Measurements from ENCODE around the gene TARBP1. TPM values are rescaled to one million over a fixed set of nuclear protein-coding genes. Genes with fewer than 3 reads are reported as not detected.

Gene TARBP1
- total and polyA plus RNA-seq, 4 donors = 11.2 to 48.7 (median 29.9) TPM

DNA sequence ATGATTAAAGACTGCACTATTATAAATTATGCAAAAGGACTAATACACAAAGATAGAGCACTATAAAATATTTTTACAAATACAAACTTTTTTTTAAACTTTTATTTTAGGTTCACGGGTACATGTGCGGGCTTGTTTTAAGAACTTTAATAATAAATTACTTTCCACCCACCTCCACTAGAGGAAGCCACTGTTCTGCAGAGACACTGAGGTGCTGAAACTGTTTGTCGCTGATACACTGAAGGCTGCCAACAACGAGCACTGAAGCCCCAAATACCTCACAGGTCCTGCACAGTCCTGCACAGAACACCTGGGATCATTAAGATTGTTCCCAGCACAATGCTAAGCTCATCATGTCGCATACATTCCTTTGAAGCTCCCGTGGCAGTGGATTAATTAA is 85.8 kb downstream of the TARBP1 start:
- no peaks in the 10 kb centered on the region for H3K4me1 ChIP-seq (ENCODE audit: control insufficient read depth in 5 of 5, insufficient read depth in 5 of 5, low read length in 5 of 5)
- ATAC-seq (ENCODE audit: insufficient read depth, low FRiP score) (no peak), DNase-seq (no peak)
- H3K4me3 ChIP-seq = no peak overlapping the region
- TF ChIP-seq, protein P1, sequence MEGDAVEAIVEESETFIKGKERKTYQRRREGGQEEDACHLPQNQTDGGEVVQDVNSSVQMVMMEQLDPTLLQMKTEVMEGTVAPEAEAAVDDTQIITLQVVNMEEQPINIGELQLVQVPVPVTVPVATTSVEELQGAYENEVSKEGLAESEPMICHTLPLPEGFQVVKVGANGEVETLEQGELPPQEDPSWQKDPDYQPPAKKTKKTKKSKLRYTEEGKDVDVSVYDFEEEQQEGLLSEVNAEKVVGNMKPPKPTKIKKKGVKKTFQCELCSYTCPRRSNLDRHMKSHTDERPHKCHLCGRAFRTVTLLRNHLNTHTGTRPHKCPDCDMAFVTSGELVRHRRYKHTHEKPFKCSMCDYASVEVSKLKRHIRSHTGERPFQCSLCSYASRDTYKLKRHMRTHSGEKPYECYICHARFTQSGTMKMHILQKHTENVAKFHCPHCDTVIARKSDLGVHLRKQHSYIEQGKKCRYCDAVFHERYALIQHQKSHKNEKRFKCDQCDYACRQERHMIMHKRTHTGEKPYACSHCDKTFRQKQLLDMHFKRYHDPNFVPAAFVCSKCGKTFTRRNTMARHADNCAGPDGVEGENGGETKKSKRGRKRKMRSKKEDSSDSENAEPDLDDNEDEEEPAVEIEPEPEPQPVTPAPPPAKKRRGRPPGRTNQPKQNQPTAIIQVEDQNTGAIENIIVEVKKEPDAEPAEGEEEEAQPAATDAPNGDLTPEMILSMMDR (IDR thresholded peaks at IDR 0.05; ENCODE audit: control extremely low read depth, extremely low read depth) = no peak
- peaks cover 0 to 15% (median 4%) of the 10 kb centered on the region in 4 donors for H3K36me3 ChIP-seq (ENCODE audit: control insufficient read depth in 4 of 4, insufficient read depth in 4 of 4, low read length in 4 of 4)
- no peak overlapping the region for H3K27ac ChIP-seq (ENCODE audit: low read depth in 1 of 2, low read length in 1 of 2)
- 89 to 94% methylated on average over 6 of the region's 6 CpGs for WGBS, 2 donors
- no peak overlapping the region for H3K9ac ChIP-seq (ENCODE audit: insufficient read depth in 1 of 2, low read length in 2 of 2)
- peaks cover 0 to 2% (median 0%) of the 10 kb centered on the region in 4 donors for H3K9me3 ChIP-seq (ENCODE audit: control insufficient read depth in 4 of 4, insufficient read depth in 3 of 4, low read length in 3 of 4)
- H3K27me3 ChIP-seq (ENCODE audit: control insufficient read depth in 3 of 3, insufficient read depth in 3 of 3, low read length in 2 of 3) = no peaks in the 10 kb centered on the region

DNA sequence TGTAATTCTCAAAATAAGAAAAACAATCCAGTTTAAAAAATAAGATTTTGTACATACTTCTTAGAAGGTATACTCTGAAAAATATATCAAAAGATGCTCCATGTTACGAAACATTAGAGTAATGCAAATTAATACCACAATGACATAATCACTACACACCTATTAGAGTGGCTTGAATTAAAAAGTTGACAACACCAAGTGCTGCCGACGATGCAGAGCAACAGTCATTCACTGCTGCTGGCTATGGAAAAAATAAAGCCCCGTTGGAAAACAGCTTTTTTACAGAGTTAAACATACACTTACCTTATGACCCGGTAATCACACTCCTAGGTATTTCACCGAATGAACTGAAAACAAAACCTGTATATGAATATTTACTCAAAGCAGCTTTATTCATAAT is 90.9 kb downstream of the TARBP1 start:
- H3K36me3 ChIP-seq (ENCODE audit: control insufficient read depth in 4 of 4, insufficient read depth in 4 of 4, low read length in 4 of 4) = peaks cover 0 to 9% (median 4%) of the 10 kb centered on the region in 4 donors
- H3K9ac ChIP-seq (ENCODE audit: insufficient read depth in 1 of 2, low read length in 2 of 2) = no peak overlapping the region
- H3K4me1 ChIP-seq (ENCODE audit: control insufficient read depth in 5 of 5, insufficient read depth in 5 of 5, low read length in 5 of 5) = no peaks in the 10 kb centered on the region
- H3K9me3 ChIP-seq (ENCODE audit: control insufficient read depth in 4 of 4, insufficient read depth in 3 of 4, low read length in 3 of 4) = peaks cover 0 to 2% (median 0%) of the 10 kb centered on the region in 4 donors
- TF ChIP-seq, protein P1 (IDR thresholded peaks at IDR 0.05; ENCODE audit: control extremely low read depth, extremely low read depth) = no peak
- 82 to 95% methylated on average over 6 of the region's 6 CpGs for WGBS, 2 donors
- no peak for DNase-seq
- H3K4me3 ChIP-seq = no peak overlapping the region
- no peak for ATAC-seq (ENCODE audit: insufficient read depth, low FRiP score)
- no peak overlapping the region for H3K27ac ChIP-seq (ENCODE audit: low read depth in 1 of 2, low read length in 1 of 2)
- H3K27me3 ChIP-seq (ENCODE audit: control insufficient read depth in 3 of 3, insufficient read depth in 3 of 3, low read length in 2 of 3) = no peaks in the 10 kb centered on the region

DNA sequence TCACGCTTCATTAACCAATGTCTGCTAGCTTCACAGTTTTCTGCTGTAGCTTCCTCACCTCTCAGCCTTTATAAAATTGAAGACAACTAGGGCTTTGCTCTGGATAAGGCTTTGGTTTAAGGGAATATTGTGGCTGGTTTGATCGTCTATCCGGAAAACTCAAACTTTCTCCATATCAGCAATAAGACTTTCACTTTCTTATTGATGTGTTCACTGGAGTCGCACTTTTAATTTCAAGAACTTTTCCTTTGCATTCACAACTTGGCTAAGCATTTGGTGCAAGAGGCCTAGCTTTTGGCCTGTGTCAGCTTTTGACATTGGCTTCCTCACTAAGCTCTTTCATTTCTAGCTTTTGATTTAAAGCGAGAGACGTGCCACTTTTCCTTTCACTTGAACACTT is 92.9 kb downstream of the TARBP1 start:
- peaks cover 0 to 2% (median 0%) of the 10 kb centered on the region in 4 donors for H3K9me3 ChIP-seq (ENCODE audit: control insufficient read depth in 4 of 4, insufficient read depth in 3 of 4, low read length in 3 of 4)
- no peaks in the 10 kb centered on the region for H3K27me3 ChIP-seq (ENCODE audit: control insufficient read depth in 3 of 3, insufficient read depth in 3 of 3, low read length in 2 of 3)
- ATAC-seq (ENCODE audit: insufficient read depth, low FRiP score) (no peak), DNase-seq (no peak)
- 95 to 98% methylated on average over 6 of the region's 6 CpGs for WGBS, 2 donors
- H3K4me1 ChIP-seq (ENCODE audit: control insufficient read depth in 5 of 5, insufficient read depth in 5 of 5, low read length in 5 of 5) = no peaks in the 10 kb centered on the region
- H3K27ac ChIP-seq (ENCODE audit: low read depth in 1 of 2, low read length in 1 of 2) = no peak overlapping the region
- TF ChIP-seq, protein P1 (IDR thresholded peaks at IDR 0.05; ENCODE audit: control extremely low read depth, extremely low read depth) = no peak
- H3K36me3 ChIP-seq (ENCODE audit: control insufficient read depth in 4 of 4, insufficient read depth in 4 of 4, low read length in 4 of 4) = peaks cover 0 to 4% (median 2%) of the 10 kb centered on the region in 4 donors
- no peak overlapping the region for H3K4me3 ChIP-seq
- H3K9ac ChIP-seq (ENCODE audit: insufficient read depth in 1 of 2, low read length in 2 of 2) = no peak overlapping the region
